HG03045 (cell line): ENCODE data around the gene EXD1.
"Not testable (repeated sequence)": the region's sequence is repeated elsewhere in the genome, so short reads cannot be mapped to it uniquely, and the experiment has no call there.

Source experiments
- ATAC-seq: cut with Tn5 transposase; IDR thresholded peaks from one replicate; pipeline ENCODE4 v1.9.1; 2021; ENCODE audit warnings: mild to moderate bottlenecking, moderate library complexity; ENCODE audit not compliant: unreplicated experiment

The EXD1 gene, protein sequence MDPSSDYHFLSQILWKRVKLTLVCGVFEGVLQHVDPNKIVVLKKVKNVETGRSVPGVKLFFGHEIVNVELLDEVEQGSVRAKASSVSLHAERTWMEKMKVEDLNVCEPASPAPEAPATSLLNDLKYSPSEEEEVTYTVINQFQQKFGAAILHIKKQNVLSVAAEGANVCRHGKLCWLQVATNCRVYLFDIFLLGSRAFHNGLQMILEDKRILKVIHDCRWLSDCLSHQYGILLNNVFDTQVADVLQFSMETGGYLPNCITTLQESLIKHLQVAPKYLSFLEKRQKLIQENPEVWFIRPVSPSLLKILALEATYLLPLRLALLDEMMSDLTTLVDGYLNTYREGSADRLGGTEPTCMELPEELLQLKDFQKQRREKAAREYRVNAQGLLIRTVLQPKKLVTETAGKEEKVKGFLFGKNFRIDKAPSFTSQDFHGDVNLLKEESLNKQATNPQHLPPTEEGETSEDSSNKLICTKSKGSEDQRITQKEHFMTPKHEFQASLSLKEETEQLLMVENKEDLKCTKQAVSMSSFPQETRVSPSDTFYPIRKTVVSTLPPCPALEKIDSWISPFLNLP

DNA sequence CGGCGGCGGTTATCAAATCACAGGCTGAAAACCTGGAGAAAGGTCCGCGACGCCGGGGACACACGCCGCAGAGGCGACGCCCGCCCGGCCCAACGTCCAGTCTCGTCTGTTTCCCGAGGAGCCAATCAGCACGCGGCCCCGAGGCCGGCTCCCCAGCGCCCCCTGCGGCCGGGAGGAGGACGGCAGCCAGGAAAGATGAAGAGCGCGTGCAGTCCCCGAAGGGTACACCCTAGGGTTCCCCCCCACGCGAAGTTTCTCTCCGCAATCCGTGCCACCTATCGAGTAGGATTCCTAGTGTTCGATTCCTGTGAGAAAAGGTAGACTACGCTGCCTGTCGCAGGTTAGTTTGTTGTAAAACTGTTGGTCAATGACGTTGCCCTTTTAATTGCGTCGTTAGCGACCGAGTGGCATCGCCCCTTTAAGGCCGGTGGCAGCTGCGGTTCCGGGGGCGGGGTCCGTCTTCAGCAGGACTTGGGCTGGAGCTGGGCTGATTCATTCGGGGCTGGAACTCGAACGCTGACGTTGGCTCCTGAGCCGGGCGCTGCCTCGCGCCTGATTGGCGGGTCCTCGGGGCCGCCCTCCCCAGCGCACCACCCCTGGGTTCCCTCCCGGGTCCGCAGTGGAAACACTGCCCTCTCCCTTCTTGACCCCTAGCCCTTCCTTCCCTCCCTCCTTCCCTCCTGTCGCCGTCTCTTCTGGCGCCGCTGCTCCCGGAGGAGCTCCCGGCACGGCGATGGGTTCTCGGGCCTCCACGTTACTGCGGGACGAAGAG is at the start of gene EXD1, which contains the start of gene CHP1:
TSS of gene EXD1 (minus strand) at position 108 of the 772 bp plus-strand sequence. CDS start 4,182 bp downstream, outside the sequence.
TSS of gene CHP1 (plus strand) at position 619 of the 772 bp plus-strand sequence. CDS start at position 734, 115 bp downstream.
- ATAC-seq: peak; percentile 97

DNA sequence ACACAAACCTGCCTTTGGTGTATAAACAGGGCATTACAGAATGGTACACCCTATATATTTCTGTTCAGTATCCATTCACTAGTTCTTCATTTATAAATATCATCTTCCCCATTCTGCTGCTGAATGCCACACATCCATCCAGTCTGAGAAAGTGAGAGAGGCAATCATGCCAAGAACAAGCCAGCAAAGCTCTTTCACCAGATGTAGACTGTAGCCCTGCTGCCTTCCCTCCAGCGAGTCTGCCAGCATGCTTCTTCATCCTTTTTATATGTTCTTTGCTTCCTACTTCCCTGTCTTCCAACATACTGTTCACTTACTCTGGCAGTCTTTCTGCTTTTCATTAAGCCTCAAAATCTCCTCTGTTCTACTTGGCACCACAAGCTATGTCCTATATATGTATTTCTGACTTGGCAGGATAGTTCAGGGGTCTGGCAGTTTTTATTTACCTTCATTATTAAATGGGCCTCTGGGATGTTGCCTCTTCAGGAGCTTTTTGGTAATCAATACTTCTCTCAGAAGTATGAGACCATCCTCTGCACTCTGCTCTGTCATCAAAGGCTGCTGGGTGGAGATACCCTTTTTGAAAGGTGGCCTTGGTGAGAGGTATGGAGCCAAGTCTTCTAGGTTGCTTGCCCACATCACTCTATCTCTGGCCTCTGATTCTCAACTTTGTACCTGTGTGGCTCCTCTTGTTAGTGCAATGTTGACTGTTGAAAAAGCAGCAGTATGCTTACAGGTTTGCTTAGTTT is 49.2 kb upstream of the EXD1 start:
- no peak for ATAC-seq

DNA sequence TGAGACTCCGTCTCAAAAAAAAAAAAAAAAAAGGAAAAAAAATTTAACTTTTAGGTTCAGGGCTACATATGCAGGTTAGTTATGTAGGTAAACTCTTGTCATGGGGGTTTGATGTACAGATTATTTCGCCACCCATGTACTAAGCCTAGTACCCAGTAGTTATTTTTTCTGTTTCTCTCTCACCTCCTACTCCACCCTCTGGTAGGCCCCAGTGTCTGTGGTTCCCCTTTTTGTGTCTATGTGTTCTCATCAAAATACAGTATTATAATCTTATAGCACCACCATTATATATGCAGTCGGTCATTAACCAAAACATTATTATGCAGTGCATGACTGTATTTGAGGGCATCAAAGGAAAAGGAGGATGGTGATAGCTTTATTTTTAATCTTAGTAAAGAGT is 47.8 kb upstream of the EXD1 start:
- no peak for ATAC-seq

DNA sequence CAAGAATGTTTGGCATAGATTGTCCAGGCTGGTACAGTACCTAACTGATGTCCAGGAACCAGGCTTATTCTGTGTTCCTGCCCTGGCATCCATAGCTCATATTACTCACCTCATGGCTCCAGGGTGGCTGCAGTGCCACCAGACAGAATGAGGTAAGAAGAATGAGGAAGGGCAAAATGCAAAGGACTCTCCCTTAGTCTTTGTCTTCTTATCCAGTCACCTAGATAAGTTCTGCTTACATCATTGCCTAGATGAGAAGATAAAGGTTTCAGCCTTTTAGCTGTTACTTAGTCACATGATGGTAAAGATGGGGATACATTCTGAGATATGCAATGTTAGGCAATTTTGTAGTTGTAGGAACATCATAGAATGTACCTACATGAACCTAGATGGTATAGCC is 46.3 kb upstream of the EXD1 start:
- ATAC-seq: no peak

DNA sequence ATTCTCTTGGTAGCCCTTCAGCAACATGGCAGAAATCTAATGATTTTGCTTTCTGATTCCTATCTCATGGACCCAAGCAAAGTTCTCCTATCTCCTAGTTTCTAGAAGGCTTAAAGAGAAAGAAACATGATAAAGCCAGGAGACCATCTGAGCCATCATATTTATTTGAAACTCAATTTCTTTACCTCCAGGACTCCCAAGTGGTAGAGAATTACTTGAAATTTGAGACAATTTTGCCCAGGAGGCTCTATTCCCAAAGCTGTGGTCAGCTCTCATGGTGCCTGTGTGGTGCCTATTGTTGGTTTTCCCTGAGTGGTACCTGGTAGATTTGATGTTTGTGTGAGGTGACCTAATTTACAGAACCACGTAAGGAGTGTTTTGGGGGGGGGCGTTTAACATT is 39.3 kb upstream of the EXD1 start:
- no peak for ATAC-seq

DNA sequence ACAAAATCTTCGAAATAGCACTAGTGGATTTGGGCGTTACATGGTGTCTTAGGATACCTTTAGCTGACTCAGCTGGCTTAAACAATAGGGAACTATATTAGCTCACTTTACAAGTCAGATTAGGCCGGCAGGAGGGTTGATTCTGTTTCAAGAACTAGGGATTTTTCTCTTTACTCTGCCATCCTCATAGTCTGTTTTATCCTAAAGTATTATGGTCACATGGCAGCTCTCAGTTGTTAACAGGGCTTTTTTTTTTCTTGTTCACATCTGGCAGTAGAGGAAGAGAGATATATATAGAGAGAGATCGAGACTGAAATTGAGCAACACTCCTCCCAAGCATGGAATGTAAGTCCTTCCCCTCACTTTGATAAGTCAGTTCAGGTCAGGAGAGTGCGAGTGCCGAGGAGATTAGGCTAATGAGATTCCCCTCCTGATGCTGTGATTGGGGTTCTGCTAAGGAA is 33.4 kb upstream of the EXD1 start:
- no peak for ATAC-seq

DNA sequence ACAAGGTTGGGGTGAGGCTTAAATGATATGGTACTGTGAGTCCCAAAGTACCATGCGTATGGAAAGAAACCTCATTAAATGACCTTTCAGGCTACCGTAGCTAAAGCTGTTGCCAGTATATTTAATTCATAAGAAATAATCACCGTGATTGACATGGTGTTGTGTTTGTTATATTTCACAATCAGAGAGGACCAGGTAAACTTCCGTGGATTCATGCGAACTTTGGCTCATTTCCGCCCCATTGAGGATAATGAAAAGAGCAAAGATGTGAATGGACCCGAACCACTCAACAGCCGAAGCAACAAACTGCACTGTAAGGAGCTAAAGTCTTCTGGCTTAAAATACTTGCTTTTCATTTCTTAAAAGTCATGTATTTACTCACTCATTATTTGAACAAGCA is 32.0 kb upstream of the EXD1 start:
- no peak for ATAC-seq

DNA sequence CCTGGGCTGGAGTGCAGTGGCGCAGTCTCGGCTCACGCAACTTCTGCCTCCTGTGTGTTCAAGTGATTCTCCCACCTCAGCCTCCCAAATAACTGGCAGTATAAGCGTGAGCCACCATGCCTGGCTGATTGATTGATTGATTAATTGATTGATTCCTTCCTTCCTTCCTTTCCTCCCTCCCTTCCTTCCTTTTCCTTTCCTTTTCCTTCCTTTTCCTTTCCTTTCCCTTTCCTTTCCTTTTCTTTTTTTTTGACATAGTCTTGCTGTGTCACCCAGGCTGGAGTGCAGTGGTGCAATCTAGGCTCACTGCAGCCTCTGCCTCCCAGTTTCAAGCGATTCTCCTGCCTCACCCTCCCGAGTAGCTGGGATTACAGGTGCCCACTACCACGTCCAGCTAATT is 30.4 kb upstream of the EXD1 start:
- not testable (repeated sequence) for ATAC-seq

DNA sequence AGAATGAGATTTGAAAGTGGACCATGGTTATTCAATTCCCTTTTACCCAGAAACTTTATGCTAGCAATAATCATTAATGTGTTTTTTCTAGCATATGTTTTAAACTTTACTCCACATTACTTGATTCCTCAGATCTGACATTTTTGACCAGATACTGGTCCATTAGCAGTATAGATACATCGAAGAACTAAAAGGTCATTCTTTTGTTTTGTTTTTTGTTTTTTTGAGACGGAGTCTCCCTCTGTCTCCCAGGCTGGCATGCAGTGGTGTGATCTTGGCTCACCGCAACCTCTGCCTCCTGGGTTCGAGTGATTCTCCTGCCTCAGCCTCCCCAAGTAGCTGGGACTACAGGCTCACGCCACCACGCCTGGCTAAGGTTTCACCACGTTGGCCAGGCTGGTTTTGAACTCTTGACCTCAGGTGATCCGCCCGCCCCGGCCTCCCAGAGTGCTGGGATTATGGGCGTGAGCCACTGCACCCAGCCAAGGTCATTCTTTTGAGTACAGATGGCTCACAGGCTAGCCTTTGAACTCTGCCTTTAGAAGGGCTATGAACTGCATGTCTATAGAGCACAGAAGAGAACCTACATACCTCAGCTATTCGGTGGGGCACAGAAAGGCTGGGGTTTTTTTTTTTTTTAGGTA is 29.1 kb upstream of the EXD1 start:
- no peak for ATAC-seq

DNA sequence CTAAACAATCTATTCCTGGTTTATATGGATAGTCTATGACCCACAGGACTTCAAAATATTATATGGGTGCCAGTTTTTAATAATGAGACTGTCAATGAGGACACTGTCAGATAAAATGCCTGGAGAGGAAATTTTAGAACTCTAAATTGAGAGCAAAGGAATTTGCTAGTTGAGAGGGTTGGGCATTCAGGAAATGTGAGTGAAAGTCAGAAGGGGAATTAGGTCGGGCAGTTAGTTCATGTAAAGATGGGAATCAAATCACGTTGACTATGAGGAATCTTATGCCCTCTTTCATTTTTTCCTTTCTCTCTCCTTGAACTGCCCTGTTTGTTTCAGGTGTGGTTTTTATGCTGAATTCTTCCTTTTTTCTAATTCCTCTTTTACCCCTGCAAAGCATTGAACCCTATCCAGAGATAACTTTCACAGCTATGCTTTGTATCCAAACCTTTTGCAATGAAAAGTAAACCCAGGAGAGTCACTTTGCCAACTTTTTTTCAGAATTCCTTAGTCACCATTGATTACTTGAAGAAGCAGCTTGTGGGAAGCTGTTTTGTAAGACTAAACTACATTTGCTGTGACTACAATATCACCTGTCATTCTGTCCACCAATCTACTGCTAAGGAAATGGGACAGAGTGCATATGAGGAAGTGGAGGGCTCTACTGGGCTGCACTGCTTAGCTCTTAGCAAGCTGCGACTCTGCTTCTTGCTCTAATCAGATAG is 28.4 kb upstream of the EXD1 start:
- ATAC-seq: no peak

DNA sequence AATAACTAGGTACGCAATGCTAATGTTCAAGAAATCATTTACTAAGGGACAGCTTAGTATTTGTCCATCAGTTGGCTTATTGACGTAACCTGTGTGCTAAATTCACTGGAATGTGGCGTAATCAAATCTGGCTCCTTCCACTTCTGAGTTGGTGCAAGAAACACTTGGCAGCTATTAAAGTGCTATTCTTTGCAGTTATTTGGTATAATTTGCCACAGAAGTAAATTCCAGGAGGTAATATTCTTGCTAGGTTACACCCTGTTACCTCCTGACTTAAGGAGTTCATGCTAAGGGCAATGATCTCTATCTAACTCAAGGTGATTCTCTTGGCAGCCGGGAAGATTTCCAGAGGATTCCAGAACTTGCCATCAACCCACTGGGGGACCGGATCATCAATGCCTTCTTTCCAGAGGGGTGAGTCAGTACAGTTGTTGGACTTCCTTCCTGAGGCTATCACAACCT is 26.1 kb upstream of the EXD1 start:
- ATAC-seq: no peak

DNA sequence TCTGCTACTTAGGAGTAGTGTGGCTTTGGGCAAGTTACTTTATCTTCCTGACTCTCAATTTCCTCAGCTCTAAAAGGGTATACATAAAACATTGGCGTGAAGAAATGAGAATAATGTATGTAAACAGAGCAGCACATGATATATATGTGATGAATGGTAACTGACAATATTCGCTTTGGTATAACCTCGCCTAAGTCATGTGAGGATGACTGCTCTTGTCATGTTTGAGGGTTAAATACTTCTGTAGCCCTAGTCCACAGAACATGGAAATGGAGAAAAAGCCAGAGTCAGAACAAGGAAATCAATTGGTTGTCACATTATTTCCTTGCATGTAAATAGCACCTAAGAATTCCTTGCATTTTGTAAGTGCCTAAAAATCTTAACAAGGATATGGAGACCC is 25.5 kb upstream of the EXD1 start:
- ATAC-seq: no peak

DNA sequence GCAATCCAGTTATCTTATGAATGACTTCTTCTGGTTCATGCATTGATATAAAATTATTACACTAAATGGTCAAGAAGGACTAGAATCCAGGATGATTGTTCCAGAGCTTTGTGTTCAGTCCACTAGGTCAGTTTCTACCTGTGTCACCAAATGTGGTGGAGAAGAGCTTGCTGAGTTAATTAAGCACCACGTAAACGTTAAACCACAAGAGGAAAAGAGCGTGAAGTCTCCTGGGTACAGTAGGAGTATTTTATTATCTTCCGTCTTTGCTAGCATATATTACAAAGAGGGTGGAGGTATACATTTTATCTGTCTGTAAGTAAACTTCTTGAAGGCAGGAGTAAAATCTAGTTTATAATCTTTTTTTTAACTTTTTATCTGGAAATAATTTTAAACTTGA is 24.0 kb upstream of the EXD1 start:
- no peak for ATAC-seq

DNA sequence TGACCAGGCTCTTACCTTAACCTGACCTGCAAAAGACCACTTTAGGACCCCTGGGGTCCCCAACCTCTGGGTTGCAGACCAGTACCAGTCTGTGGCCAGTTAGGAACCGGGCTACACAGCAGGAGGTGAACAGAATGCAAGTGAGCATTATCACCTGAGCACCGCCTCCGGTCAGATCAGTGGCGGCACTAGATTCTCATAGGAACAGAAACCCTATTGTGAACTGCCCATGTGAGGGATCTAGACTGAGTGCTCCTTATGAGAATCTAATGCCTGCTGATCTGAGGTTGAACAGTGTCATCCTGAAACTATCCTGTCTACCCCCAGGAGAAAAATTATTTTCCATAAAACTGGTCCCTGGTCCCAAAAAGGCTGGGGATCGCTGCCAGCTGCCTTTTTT is 20.9 kb upstream of the EXD1 start:
- ATAC-seq: no peak

DNA sequence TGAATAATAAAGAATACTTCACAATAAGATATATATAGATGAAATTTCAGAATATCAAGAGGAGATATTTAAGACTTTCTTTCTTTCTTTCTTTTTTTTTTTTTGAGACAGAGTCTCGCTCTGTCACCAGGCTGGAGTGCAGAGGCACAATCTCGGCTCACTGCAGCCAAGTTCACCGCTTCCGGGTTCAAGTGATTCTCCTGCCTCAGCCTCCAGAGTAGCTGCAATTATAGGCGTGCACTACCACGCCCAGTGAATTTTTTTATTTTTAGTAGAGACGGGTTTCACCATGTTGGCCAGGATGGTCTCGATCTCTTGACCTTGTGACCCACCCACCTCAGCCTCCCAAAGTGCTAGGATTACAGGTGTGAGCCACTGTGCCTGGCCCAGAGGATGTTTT is 20.2 kb upstream of the EXD1 start:
- not testable (repeated sequence) for ATAC-seq

DNA sequence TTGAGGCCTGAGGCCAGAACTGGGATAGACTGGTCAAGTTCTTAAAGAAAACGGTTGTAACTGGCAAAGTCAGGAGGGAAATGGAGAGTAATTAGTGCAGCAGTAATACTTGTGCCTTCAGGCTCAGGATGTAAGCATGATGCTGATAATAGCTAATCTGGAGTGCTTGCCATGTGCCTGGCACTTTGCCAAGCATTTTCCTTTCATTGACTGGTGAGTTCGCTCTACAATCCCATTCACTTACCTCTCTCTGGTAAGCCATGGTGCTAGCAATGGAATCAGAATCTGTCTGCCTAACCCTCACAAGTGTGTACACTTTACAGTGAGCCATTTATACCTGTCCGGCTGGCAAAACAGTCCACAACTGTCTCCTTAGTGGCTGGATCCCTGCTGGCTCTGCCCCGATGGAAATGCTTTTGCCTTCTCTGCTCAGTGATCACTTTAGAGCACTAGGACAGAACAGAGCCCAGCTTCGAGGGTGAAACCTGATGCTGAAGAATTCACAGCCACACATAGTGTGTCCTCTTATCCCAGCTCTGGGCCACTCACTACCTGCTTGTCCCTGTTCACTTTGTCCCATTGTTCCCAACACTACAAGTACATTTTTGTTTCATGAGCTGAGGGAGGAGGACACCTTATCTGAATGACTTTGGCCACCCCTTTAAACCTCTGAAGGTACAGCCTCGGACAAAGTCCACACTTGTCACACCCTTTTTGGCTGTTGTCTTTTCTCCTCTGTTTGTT is 10.8 kb upstream of the EXD1 start:
- ATAC-seq: no peak

DNA sequence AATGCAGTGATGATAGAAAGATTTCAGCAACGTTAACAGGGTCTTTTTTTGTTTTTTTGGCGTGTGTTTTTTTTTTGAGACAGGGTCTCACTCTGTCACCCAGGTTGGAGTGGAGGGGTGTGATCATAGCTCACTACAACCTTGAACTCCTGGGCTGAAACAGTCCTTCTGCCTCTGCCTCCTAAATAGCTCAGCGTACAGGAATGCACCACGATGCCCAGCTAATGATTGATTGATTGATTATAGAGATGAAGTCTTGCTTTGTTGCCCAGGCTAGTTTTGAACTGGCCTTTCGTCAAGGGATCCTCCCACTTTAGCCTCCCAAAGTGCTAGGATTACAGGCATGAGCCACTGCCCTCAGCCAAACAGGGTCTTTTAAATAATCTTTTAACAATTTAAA is 7.5 kb upstream of the EXD1 start:
- no peak for ATAC-seq

DNA sequence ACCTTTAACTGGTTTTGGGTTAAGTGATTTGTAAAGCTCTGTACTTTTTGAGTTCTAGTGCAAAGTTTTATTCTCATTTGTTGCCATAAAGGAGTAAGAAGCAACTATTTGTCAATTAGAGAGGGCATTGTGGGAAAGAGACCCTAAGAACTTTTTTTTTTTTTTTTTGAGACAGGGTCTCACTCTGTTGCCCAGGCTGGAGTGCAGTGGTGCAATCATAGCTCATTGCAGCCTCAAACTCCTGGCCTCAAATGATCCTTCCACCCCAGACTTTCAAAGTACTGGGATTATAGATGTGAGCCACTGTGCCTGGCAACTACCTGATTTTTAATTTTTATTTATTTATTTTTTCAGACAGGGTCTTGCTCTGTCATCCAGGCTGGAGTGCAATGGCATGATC is 5.4 kb upstream of the EXD1 start:
- ATAC-seq: no peak

DNA sequence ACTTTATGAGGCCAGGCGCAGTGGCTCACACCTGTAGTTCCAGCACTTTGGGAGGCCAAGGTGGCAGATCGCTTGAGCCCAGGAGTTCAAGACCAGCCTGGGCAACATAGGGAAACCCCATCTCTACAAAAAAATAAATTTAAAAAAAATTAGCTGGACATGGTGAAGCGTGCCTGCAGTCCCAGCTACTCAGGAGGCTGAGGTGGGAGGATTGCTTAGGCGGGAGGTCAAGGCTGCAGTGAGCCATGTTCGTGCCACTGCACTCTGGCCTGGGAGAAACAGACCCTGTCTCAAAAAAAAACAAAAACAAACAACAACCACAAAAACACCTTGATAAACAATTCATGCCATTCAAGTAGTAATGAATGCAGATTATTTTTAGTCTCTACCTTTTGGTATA is 4.7 kb upstream of the EXD1 start:
- not testable (repeated sequence) for ATAC-seq
